Measurements from ENCODE around the gene SAMD4B. TPM values are rescaled to one million over a fixed set of nuclear protein-coding genes. Genes with fewer than 3 reads are reported as not detected.

Gene SAMD4B
- total RNA-seq, 1 donor from 2014 or later = 139 TPM

- ATAC-seq (no peak), DNase-seq (ENCODE audit: low spot score) (peak; percentile 83)
- intact Hi-C loops (cut with DNase I) = no loop called here
These were observed 70.6 kb downstream of the SAMD4B start for GRCh38 chr19:39412867-39413271.

GRCh38 chr19:39413272-39413910 lies 71.2 kb downstream of the SAMD4B start:
- DNase-seq (ENCODE audit: low spot score) (peak; percentile 89), ATAC-seq (no peak)
- intact Hi-C loops (cut with DNase I) = no loop called here

- DNase-seq (ENCODE audit: low spot score) (peak; percentile 73), ATAC-seq (no peak)
- intact Hi-C loops (cut with DNase I) = no loop called here
These were observed 71.8 kb downstream of the SAMD4B start for GRCh38 chr19:39413911-39414608.

DNA sequence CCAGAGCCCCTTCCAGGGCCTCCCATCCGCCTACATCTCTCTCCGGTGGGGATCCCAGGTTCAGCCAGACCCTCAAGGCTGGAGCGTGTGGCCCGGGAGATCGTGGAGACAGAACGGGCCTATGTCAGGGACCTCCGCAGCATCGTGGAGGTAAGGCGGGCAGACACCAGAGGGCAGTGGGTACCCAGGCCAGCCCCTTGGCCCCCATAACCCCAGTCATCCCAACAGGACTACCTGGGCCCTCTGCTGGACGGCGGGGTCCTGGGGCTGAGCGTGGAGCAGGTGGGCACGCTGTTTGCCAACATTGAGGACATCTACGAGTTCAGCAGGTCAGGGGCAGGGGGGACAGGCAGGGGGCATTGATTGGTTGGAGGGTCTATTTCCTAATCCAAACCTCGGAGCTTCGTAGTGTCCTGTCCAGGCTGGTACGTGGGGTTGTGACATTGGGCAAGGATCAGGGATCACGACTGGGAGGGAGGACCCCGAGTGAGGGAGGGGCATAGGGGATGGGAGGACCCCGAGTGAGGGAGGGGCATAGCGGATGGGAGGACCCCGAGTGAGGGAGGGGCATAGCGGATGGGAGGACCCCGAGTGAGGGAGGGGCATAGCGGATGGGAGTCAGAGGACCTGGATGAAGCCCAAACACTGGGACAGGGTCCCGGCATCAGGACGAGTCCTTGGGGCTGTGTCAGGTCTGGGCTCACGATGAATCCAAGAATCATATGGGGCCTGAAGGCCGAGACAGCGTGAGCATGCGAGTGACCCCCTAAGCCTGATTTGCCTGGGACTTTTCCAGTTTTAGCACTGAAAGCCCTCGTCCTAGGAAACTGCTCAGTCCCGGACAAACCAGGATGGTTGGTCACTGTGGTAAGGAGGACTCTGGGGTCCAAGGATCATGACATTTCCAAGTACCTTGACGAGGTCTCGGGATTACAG lies 73.2 kb downstream of the SAMD4B start:
- intact Hi-C loops (cut with DNase I) = no loop called here
- DNase-seq (ENCODE audit: low spot score) = no peak

DNA sequence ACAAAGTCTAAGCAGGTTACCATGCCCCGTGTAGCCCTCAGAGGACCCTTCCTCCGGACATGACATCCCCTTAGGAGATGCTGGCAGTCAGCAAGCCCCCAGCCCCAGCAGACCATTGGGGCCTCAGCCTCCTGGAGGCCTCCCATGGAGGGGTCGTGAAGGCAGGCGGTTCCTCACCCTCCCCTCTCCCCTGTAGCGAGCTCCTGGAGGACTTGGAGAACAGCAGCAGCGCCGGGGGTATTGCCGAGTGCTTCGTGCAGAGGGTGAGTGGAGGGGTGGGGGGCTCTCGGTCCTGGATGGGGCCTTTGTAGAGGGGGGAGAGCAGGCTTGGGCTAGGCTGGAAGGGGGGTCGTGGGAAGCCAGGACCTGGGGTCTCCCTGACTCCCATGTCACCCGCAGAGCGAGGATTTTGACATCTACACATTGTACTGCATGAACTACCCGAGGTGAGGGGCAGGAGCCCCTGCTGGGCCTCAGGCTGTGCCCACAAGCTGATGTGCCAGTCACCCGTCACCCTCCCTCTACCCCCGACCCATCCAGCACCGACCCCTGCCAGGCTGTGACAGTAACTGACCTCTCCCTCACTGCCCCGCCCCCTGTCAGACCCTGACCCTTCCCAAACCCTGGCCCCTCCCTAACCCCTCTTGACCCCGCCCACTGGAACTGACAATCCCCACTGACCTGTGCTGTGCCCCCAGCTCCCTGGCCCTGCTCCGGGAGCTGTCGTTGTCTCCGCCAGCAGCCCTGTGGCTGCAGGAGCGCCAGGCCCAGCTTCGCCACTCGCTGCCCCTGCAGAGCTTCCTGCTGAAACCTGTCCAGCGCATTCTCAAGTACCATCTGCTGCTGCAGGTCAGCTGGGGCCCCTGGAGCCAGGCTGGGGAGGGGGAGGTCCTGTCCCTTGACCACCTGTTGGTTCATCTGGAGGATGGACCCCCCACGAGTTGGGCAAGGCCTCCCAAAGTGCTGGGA lies 74.2 kb downstream of the SAMD4B start:
- intact Hi-C loops (cut with DNase I) = no loop called here
- ATAC-seq (no peak), DNase-seq (ENCODE audit: low spot score) (peak; percentile 73)

More for the DNA sequence above, 73.2 kb downstream of the SAMD4B start:
- no peak for ATAC-seq

DNA sequence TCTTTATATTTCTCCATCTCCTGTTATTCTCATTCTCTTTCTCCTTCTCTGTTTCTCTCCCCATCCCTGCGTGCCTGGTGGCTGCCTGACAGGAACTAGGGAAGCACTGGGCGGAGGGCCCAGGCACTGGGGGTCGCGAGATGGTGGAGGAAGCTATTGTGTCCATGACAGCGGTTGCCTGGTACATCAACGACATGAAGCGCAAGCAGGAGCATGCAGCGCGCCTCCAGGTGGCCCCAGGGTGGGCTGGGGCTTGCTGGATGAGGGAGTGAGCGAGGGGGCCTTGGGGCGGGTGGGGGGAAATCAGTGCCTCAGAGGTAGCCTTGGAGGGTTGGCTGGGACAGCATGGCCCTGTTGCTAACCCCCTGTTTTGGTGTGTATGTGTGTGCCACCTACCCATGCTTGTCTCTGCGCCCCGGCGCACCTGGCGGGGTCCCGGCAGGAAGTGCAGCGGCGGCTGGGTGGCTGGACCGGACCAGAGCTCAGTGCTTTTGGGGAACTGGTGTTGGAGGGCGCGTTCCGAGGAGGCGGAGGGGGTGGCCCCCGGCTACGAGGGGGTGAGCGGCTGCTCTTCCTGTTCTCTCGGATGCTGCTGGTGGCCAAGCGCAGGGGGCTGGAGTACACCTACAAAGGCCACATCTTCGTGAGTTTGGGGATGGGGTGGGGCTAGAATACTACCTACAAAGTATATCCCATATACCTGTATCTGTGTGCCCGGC lies 75.4 kb downstream of the SAMD4B start:
- ATAC-seq = no peak
- intact Hi-C loops (cut with DNase I) = no loop called here

DNA sequence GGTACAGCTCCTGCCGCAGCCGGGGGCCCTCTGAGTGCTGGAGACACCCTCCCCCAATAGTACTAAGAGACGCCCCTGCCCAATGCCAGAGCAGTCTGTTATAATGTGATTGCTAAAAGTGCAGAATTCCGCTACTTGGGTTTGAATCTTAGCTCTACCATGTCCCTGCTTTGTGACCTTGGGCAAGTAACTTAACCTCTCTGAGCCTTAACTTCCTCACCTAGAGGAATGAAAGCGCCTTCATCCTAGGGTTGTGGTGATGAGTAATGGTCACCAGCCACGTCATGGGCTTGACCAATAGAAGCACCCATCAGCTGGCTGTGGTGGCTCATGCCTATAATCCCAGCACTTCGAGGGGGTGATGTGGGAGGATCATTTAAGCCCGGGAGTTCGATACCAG lies 76.8 kb downstream of the SAMD4B start:
- intact Hi-C loops (cut with DNase I) = no loop called here
- no peak for DNase-seq (ENCODE audit: low spot score)
- ATAC-seq = no peak

More for the DNA sequence above, 75.4 kb downstream of the SAMD4B start:
- no peak for DNase-seq (ENCODE audit: low spot score)

DNA sequence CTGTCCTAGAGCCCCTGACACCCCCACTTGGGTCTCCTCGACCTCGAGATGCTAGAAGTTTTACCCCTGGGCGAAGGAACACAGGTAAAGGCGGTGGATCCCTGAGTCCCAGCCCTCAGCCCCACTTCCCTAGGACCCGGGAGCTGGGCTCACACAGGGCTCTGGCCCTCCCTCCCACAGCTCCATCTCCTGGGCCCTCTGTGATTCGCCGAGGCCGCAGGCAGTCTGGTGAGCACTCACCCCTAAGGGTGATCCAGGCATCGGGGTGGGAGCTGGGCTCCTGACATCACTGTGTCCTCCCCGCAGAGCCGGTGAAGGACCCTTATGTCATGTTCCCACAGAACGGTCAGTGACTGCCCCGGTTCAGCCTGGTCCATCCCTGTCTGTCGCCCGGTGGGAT lies 78.5 kb downstream of the SAMD4B start:
- intact Hi-C loops (cut with DNase I) = no loop called here
- no peak for DNase-seq (ENCODE audit: low spot score)
- no peak for ATAC-seq

DNA sequence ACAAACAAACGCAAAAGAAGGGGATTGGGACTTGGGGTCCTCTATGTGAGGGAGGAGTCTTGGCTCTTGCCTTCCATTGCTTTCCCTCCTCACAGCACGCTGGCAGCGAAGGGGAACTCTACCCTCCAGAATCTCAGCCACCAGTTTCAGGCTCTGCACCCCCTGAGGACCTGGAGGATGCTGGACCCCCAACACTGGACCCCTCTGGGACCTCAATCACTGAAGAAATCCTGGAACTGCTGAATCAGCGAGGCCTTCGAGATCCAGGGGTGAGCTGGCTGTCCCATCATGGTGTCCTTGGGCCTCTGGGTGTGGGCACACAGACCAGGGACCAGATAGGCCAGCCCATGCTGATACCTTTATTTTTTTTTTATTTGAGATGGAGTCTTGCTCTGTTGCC lies 79.8 kb downstream of the SAMD4B start:
- DNase-seq (ENCODE audit: low spot score) = no peak
- intact Hi-C loops (cut with DNase I) = no loop called here
- no peak for ATAC-seq

GRCh38 chr19:39423258-39424086 lies 81.3 kb downstream of the SAMD4B start:
- no peak for DNase-seq (ENCODE audit: low spot score)
- intact Hi-C loops (cut with DNase I) = no loop called here
- no peak for ATAC-seq

GRCh38 chr19:39424934-39425333 lies 82.7 kb downstream of the SAMD4B start:
- no peak for DNase-seq (ENCODE audit: low spot score)
- ATAC-seq = no peak
- intact Hi-C loops (cut with DNase I) = no loop called here

- ATAC-seq (no peak), DNase-seq (ENCODE audit: low spot score) (no peak)
- intact Hi-C loops (cut with DNase I) = no loop called here
These were observed 83.5 kb downstream of the SAMD4B start for GRCh38 chr19:39425744-39426143.

DNA sequence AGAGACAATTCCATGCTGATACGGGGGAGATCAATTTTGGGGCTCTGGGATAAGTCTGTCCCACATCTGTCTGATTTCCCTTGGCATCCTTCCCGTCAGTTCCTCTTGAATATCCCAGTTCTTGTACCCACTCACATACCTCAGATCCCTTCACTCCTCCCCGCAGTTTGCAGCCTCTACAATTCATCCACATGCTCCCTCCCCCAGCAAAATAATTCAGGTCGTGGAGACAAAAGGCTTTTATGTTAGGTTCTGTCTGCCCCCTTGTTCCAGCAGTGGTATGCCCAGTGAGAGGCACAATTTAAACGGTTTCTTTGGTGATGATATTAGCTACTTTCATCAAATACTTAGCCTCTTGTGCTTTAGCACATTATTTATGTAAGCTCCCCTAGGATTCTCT lies 83.9 kb downstream of the SAMD4B start:
- DNase-seq (ENCODE audit: low spot score) (no peak), ATAC-seq (no peak)
- intact Hi-C loops (cut with DNase I) = no loop called here

DNA sequence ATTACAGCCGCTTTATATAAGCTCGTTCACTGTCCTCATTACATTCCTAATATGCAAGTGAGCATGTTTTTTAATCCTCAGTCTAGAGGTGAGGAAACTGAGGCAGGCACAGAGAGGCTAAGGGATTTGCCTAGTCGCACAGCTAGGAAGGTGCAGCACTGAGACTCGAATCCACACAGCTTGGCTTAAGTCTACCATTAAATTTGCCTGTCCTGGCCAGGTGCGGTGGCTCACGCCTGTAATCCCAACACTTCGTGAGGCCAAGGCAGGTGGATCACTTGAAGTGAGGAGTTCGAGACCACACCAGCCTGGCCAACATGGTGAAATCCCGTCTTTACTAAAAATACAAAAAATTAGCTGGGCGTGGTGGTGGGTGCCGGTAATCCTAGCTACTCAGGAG lies 85.5 kb downstream of the SAMD4B start:
- intact Hi-C loops (cut with DNase I) = no loop called here
- ATAC-seq (no peak), DNase-seq (ENCODE audit: low spot score) (no peak)

DNA sequence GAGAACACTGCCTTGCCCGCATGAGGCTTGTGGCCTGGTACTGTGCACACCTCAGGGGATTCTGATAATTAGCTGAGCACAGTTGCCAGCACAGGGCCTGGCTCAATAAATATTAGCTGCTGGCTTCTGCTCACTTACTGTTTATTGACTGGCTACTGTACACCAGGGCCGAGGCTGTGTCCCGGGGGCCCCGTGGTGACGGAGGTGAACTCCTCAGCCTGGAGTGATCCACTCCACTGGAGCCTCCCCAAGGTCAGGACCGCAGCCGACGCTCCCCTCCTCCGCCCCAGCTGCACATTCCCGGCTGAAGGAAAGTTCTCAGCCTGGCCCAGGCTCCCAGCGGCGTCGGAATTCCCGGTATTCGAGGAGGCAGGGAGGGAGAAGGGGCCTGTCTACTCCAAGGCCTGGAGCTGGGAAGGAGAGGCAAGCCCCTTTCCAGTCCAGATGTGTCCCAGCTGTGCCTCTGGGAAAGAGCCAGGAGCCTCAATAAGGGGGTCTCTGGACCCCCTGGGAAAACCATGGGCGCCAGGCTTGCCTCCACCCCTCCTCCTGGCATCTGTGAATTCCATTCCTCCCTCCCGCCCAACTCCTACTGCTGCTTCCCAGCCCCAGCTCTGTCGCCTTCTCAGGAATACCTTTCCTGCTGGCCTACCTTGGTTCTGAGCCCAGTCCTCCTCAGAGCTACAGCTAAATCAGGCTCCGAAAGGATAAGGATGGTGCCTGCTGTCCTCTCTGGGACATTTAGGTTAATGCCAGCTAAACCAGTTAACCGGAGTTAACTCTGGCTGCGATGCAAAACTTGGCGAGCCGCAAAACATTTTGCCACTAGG lies 86.3 kb downstream of the SAMD4B start:
- DNase-seq (ENCODE audit: low spot score) = peak; percentile 86
- intact Hi-C loops (cut with DNase I) = no loop called here

More for the DNA sequence above, 86.3 kb downstream of the SAMD4B start:
- peak; percentile 89 for ATAC-seq

All from sciatic nerve (tissue), 2 donors.